ENCODE results near the gene C22orf23.
A peak's percentile ranks its signal among the peaks of the same experiment; 100 is the strongest.
"Not testable (repeated sequence)": the region's sequence is repeated elsewhere in the genome, so short reads cannot be mapped to it uniquely, and the experiment has no call there.

Gene C22orf23

DNA sequence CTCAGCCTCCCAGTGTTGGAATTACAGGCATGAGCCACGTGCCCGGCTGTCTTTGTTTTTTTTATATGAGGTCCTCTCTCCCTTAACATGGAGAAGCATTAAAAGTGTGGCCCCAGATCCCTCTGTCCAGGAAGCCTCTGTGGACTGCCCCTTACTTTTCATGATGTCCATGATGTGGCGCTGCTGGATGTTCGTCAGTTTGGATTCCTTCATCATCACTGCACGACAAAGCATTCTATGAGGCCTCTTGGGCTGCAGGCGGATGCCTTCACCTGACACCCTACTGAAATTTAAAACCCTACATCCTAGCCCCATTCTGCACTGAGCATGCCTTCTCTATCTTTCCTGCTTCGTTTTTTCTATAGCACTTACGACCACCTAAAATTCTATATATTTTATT lies 2.1 kb downstream of the C22orf23 start:
- DNase-seq = no peak

DNA sequence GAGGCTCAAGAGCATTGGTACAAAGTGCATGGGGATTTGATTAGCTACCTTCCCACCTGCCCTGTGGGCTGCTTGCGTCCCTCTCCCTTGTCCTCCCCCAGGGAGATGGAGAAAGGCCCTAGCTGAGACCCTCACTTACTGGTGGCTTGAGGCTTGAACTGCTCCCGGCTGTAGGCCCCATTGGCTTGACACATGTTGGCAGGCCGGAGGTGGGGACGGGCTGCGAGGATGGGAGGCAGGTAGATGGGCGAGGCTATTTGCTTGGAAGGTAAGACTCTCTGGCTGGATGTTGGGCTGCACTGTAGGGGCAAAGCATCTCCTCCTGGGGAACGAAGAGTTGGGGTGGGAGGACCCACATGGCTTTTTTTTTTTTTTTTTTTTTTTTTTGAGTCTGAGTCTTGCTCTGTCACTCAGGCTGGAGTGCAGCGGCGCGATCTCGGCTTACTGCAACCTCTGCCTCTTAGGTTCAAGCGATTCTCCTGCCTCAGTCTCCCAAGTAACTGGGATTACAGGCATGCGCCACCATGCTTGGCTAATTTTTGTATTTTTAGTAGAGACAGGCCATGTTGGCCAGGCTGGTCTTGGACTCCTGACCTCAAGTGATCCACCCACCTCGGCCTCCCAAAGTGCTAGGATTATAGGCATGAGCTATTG lies 6.1 kb downstream of the C22orf23 start:
- not testable (repeated sequence) for DNase-seq

DNA sequence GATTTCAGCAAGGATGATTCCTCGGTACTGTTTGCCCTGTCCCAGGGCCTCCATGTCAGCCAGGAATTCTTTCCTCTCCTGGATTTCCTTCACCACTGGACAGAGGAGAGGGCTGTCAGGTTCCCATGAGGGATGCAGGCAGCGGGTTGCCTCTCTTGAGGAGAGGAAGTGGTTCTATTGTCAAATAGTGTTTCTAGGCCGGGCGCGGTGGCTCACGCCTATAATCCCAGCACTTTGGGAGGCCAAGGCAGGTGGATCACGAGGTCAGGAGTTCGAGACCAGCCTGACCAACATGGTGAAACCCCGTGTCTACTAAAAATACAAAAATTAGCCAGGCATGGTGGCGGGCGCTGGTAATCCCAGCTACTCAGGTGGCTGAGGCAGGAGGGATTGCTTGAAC lies 9.0 kb downstream of the C22orf23 start:
- not testable (repeated sequence) for DNase-seq

DNA sequence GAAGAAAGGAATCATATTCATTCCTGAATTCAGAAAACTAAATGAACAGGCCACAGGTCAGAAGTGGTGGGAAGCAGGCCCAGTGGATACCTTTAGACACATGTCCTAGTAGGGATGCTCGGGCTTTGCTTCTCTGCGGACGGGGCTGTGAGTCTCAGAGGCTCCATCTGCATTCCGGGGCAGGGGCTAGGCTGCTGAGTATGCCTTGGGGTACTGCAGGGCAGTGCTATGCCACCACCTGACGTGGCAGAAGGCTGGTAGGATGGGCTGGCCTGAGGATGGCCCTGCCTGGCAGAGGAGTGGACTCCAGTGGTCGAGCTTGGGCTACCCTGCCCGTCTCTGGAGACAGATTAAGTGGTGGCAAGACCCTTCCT lies 9.6 kb downstream of the C22orf23 start:
- DNase-seq = no peak

DNA sequence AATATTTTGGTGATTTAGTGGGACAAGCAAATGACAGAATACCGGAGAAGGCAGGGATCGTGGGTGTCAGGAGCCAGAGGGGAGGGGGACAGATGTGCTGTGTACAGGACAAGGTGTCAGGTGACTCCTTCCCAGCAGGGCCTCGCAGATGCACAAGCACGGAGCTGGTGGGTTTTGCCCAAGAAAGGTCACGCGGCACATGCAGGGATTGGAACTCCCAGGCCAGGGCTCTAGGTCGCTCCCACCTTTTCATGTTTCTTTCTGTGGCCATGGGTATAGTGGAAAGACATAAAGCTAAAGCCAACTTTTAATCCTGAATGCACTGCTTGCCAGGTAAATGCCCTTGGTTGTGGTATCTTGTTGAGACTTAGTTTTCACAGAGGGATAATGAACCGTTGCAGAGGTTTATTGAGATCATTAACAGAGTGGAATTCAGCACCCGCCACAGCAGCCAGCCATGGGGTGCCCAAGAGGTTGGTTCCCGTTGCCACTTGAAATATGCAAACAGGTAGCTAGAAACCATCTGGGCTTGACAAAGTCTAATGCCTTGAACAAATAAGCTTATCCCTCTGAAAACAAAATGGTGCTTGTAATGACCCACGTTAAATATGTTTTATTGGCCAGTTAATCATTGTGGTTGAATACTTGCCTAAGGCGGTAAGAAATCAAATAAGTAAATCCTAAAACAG lies 10.1 kb downstream of the C22orf23 start:
- no peak for DNase-seq

DNA sequence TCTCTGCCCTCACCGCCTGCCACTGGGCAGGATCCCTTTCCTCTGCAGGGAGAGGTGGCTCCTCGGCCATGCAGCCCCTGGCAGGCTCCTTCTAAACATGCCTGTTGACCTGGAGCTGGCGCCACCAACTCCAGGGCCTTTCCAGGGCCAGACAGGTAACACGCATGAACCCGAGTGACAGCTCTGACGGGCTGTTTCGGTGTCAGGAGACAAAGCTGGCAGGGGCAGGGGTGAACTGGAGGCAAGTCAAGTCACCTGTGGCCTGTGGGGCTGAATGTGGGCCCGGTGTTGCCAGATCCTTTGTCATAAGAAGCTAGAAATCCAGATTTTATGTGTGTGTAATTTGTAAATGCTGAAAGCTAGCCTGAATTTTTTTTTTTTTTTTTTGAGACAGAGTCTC lies 11.3 kb downstream of the C22orf23 start:
- no peak for DNase-seq

DNA sequence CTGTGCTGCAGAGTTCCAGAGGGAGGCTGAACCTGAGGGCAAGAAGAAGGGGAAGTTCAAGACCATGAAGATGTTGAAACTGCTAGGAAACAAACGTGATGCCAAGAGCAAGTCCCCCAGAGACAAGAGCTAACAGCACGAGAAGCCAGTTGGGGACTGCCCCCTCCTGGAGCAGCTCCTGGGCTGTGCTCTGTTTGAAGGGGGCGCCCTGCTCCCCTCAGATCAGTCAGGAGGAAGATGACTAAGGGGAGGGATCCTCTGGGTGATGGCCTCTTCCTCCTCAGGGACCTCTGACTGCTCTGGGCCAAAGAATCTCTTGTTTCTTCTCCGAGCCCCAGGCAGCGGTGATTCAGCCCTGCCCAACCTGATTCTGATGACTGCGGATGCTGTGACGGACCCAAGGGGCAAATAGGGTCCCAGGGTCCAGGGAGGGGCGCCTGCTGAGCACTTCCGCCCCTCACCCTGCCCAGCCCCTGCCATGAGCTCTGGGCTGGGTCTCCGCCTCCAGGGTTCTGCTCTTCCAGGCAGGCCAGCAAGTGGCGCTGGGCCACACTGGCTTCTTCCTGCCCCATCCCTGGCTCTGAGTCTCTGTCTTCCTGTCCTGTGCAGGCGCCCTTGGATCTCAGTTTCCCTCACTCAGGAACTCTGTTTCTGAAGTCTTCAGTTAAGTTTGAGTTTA lies 12.6 kb downstream of the C22orf23 start:
- no peak for DNase-seq

DNA sequence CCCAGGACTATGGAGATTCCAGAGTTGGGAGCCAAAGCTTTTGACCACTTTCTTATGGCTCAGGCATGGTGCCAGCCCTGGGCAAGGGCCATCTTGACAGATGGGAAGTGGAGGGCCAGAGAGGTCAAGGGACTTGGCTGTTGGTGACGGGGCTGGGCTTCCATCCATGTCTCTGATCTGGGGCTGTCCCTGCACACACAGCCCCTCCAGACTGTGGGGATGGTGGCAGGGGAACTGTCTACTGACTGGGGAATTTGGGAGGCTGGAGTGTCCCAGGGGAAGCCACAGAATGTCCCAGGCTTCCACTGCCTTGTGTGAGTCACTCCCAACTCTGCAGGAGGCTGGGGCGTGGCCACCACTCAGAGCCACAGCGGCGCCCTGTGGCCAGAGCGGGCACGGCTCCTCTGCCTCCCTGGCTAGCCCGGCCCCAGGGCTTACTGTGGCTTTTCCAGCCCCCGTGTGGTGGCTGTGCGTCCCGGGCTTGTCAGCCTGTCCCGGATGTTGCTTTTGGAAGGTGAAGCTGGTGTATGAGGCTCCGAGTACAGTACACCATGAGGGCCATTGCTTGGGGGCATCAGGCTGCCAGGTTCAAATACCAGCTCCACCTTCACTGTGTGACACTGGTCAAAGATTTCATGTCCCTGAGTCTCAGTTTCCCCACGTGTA lies 19.6 kb downstream of the C22orf23 start:
- DNase-seq = peak; percentile 58

DNA sequence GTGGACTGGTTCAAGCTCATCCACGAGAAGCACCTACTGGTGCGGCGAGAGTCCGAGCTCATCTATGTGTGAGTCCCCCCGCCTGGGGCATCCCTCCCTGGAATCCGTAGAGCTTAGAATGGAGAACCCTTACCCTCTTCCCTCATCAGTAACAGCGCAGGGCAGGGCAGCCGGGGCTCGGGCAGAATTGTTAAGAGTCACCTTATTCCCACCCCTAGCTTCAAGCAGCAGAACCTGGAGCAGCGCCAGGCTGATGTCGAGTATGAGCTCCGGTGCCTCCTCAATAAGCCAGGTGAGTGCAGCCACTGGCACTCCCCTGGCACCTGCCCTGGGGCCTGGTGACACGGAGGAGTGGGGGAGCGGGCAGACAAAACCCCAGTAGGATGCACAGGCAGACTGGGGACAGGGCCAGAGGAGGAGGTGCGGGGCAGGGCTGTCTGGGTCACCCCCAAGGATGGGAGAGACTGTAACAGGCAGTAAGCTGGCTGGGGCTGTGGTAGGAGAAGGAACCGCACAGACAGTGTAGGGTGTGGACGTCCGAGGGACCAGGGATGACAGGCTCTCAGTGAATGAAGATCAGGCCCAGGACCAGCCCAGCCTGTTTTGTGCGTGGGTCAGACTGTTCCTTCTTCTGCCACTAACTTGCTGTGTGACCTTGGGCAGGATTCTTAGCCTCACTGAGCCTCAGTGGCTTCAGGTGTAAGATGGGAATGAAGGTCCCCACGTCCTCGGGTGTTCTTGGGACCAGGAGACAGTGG lies 20.4 kb downstream of the C22orf23 start:
- no peak for DNase-seq

DNA sequence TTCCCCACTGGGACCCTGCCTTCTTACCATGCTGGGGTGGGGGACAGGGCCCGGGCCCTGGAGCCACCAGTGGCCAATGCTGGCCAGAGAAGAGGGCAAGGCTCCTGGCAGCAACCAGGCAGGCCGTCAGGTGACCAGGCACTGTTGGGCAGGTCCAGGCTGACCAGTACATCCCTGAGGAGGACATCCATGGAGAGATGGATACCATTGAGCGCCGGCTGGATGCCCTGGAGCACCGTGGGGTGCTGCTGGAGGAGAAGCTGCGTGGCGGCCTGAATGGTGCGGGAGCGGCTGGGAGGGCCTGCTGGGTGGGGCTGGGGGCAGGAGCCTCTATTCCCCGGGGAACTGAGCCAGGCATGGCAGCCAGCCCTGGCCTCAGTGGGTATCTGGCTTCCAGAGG lies 21.0 kb downstream of the C22orf23 start:
- DNase-seq = no peak

DNA sequence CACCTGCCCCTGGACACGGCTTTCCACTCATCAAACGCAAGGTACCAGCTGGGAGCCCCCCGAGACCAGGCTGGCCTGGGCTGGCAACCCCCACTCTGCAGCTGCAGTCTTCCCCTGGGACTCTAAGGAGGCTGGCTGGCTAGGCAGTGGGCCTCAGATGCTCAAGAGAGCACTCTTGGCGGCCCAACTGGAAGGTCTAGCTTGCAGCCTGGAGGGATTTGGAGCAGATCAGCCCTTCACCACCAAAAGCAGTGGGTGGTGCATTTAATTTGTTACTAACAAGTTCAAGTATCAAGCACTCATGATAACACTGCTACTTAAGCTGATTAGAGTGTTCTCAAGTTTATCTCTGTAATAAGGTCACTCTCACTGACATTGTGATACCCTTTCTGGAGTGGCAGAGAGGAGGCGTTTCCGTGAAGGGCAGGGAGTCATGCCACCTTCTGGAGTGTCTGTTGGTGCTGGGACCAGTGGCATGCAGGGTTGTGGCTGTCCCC lies 21.5 kb downstream of the C22orf23 start:
- DNase-seq = no peak

DNA sequence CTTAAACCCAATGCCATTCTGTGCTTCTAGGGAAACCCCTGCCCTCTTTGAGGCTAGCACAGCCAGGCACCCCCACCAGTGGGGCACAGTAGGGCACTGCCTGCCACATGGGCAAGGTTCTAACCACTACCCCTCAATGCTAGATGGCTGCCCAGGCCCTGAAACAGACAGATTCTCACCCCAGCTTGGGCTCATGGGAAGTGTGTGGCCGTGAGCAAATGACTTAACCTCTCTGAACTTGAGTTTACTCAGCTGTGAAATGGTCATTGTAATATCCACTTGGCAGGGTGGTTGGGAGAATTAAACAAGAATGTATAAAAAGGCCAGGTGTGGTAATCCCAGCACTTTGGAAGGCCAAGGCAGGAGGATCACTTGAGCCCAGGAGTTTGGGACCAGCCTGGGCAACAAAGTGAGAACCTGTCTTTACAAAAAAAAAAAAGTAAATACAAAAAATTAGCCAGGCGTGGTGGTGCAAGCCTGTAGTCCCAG lies 22.4 kb downstream of the C22orf23 start:
- no peak for DNase-seq

DNA sequence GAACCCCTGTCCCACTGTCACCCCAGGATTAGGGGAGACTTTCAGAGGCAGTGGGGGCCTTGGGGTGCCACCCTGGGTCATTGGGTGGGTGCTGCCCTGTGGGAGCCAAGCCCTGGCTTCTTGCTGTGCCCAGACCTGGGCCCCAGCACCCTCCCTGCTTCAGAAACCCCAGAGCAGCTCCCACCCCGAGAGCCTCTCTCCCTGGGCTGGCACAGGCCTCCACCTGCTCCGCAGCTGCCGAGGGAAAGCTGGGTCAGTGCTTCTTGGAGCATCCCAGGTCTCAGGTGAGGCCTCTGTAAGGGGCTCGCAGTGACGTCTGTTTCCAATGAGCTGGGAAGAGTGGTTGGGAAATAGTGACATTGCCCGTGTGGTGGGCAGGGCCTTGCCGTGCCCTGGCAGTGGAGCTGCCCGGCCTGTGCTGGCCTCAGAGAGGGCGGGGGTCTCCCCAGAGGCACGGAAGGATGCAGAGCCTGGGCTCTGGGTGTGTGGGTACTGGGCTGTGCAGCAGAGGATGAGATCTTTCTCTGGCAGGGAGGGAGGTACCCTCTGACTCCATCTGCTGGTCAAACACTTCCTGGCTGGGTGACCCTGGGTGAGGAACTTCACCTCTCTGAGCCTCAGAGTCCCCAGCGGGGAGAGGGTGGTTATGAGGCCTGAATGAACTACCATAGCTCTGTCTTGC lies 23.0 kb downstream of the C22orf23 start:
- DNase-seq = peak; percentile 9

DNA sequence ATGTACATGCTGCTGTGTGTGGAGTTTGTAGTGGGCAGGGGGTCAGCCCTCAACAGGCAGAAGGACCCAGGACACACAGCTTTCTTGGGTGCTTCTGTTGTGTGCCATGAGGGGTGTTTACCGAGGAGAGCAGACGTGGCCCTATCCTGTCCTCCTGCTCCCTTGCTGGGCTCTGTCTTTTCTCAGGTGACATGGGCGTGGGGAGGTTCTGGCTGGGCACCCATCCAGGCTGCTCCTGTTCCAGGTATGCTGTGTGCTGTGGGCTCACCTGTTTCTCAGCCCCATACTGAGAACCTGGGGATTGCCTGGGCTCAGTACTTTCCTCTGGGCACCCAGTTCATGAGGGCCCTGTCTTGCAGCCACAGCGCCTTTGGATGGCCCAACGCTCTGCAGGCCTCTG lies 24.0 kb downstream of the C22orf23 start:
- no peak for DNase-seq

DNA sequence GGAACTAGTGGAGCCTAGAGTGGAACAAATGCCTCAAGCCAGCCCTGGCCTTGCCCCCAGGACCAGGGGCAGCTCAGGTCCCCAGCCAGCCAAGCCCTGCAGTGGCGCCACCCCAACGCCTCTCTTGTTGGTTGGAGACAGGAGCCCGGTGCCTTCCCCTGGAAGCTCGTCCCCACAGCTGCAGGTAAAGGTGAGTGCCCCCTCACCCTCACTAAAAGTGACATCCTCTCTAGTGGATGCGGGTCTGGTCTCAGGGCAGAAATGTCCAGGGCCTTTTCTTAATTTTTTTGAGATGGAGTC lies 25.8 kb downstream of the C22orf23 start:
- DNase-seq = no peak

DNA sequence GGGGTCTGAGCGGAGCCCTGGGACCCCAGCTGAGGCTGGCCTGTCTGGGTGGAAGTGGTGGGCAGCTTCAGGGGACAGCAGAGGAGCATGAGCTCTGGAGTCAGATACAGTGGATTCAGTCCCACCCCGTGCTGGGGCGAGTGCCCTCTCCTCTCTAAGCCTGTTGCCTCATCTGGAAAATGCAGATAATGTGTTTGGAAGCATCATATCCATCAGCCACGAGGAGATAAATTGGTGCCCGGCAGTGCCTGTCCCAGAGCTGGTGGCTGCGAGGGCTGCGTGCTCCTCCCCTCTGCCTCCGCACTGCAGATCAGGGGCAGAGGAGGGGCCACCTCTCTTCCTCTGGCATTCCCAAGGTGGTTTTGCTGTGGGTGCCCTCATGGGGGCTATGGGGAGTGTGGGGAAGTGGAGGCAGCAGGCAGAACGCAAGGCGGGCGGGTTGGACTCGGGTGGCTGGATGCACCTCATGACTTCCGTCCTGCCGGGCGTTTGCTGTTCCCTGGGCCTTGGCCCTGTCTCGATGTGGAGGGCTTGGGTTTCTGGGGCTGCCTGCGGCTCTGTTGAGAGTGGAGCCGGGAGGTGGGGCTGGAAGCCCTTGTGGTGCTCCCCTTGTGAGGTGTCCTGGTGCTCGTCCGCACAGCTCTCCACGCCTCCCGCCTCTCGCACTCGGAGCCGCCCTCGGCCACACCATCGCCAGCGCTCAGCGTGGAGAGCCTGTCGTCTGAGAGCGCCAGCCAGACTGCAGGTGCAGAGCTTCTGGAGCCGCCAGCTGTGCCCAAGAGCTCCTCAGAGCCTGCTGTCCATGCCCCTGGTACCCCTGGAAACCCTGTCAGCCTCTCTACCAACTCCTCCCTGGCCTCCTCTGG lies 26.4 kb downstream of the C22orf23 start:
- DNase-seq = no peak

DNA sequence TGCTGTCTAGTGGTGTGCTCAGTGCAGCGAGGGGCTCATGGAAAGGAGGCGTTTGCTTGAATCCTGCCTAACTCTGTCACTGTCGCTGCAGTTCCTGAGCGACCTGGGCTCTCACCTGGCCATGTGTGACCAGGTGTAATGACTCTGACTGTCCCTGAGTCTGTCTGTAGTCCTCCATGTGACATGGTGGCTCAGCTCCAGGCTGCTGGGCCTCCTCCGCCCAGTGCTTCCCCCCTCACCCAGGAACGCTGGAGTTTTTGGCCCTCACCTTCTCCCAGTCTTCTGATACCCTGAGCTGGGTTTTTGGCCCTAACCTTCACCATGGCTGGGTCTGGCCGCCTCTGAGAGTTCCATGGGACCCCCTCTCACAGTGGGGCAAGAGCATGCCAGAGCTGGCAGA lies 27.0 kb downstream of the C22orf23 start:
- DNase-seq = no peak

DNA sequence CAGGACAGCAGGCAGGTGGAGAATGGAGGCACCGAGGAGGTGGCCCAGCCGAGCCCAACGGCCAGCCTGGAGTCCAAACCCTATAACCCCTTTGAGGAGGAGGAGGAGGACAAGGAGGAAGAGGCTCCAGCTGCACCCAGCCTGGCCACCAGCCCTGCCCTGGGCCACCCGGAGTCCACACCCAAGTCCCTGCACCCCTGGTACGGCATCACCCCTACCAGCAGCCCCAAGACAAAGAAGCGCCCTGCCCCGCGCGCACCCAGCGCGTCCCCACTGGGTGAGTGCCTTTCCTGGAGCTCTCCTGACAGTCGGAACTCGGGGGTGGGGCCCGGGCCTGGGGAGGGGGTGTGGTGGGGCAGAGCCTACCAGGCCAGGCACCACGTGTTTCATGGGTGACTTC lies 27.6 kb downstream of the C22orf23 start:
- no peak for DNase-seq

DNA sequence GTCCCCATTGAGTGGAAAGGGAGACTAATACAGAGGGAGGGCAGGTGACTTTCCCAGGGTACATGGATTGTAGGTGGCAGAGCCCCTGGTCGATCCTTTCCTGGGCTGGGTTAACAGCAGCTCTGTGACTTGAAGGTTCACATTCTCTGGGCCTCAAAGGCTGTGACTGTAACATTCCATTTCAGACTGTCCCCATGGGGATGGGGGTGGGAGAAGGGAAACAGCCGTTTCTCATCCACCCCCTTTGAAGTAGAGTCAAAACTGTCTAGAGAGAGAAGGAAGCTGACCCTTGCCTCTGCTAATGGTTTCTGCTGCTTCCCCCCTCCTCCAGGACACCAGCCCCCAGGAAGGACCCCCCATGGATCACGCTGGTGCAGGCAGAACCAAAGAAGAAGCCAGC lies 28.1 kb downstream of the C22orf23 start:
- DNase-seq = no peak

DNA sequence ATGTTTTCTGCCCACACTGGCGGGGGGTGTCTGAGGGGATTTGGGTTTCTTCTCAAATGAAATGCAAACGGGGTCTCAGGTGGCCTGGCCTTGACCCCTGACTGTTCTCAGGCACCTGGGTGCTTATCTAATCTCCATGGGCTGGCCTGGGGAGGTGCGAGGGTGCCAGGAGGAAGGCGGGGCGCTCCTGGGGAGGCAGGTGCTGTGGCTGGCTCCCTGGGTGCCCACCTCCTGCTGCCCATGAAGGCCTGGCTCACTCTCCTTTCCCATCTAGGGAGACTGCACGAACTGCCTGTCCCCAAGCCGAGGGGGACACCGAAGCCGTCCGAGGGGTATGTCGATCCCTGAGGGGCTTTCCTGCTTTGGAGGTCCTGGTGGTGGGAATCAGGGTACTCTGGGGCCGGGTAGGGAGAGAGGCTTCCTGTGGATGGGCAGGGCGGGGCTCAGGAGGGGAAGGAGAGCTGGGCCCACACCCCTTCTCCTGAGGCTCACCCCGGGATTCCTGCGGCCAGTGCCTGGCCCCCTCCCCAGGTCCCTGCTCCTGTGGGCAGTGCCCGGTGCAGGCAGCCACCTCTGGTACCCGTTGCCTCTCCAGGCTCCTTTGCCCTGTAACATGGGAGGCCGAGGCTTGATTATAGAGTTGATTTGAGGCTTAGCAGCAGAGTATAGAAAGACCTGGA lies 28.9 kb downstream of the C22orf23 start:
- no peak for DNase-seq

DNA sequence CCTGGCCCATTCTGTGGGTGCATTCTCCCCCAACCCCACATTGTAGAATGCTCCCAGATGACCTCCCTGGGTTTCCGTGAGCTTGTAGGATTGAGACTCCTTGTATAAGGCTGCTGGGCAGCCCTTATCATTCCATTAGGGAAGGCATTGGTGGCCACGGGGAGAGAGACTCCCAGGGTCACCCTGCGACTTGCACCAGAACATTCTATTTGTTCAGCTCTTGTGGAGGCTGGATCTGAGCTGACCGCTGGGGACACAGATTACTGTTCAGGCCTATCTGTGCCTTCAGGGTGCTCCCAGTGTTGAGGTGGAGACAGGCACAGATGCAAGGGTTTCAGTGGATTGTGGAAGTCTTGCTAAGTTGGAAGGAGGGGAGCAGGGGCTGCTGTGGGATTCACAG lies 29.5 kb downstream of the C22orf23 start:
- no peak for DNase-seq

Measured in SHP77 treated with DMSO at 0.1 percent for 48 hours (cell line).